Osteoblast (primary cell): ENCODE results near the gene AKAP13. TPM values are rescaled to one million over a fixed set of nuclear protein-coding genes. Genes with fewer than 3 reads are reported as not detected.
A peak's percentile ranks its signal among the peaks of the same experiment; 100 is the strongest.

Experiments used
- DNase-seq: peaks from one replicate; pipeline ENCODE4 v3.0.0; 2011; ENCODE audit warnings: low spot score, mixed read lengths; ENCODE audit not compliant: insufficient read length; ENCODE audit errors: missing footprints
- H2AFZ ChIP-seq: 2 replicates; pipeline ENCODE4 v1.6.0; 2011; ENCODE audit warnings: mild to moderate bottlenecking, low read length
- H3K27ac ChIP-seq: 2 replicates; pipeline ENCODE4 v1.5.1; 2011; ENCODE audit warnings: mild to moderate bottlenecking, low read depth, low read length, moderate library complexity
- H3K27me3 ChIP-seq: 2 replicates; pipeline ENCODE4 v1.6.0; 2012; ENCODE audit warnings: mild to moderate bottlenecking, control low read depth, inconsistent platforms, low read length, moderate library complexity; ENCODE audit not compliant: insufficient read depth
- H3K36me3 ChIP-seq: 2 replicates; pipeline ENCODE4 v1.5.1; 2011; ENCODE audit warnings: mild to moderate bottlenecking, low read length, control low read depth, moderate library complexity; ENCODE audit not compliant: insufficient read depth
- H3K4me1 ChIP-seq: 2 replicates; pipeline ENCODE4 v1.5.1; 2011; ENCODE audit warnings: mild to moderate bottlenecking, low read length, control low read depth, moderate library complexity; ENCODE audit not compliant: insufficient read depth
- H3K4me2 ChIP-seq: 2 replicates; pipeline ENCODE4 v1.6.0; 2011; ENCODE audit warnings: mild to moderate bottlenecking, low read length; ENCODE audit not compliant: insufficient read depth
- H3K4me3 ChIP-seq: fragments of 200-600 bp; sonication (generic); 3 replicates; pipeline ENCODE4 v1.5.1; 2012; ENCODE audit warnings: mild to moderate bottlenecking, low read length, inconsistent platforms; ENCODE audit not compliant: insufficient read depth
- H3K79me2 ChIP-seq: 2 replicates; pipeline ENCODE4 v1.6.0; 2012; ENCODE audit warnings: mild to moderate bottlenecking, low read length, control low read depth, inconsistent platforms; ENCODE audit not compliant: insufficient read depth
- H3K9me3 ChIP-seq: 2 replicates; pipeline ENCODE4 v1.5.1; 2011; ENCODE audit warnings: low read depth, low read length, control low read depth
- H4K20me1 ChIP-seq: 2 replicates; pipeline ENCODE4 v1.6.0; 2012; ENCODE audit warnings: mild to moderate bottlenecking, low read length, control low read depth; ENCODE audit not compliant: insufficient read depth
- CTCF ChIP-seq: IDR thresholded peaks from 2 replicates; pipeline ENCODE4 v1.5.1; 2011; ENCODE audit warnings: mild to moderate bottlenecking, low read depth, low read length, moderate library complexity; ENCODE audit errors: extremely low read depth
- total RNA-seq: library from RNA; depleted of rRNA; stranded (reverse); fragments of >200 nt; gene quantifications from 2 replicates; pipeline ENCODE4 v1.2.3, GENCODE V29; 2012

AKAP13 gene
- total RNA-seq, 1 donor = 77.1 TPM

DNA sequence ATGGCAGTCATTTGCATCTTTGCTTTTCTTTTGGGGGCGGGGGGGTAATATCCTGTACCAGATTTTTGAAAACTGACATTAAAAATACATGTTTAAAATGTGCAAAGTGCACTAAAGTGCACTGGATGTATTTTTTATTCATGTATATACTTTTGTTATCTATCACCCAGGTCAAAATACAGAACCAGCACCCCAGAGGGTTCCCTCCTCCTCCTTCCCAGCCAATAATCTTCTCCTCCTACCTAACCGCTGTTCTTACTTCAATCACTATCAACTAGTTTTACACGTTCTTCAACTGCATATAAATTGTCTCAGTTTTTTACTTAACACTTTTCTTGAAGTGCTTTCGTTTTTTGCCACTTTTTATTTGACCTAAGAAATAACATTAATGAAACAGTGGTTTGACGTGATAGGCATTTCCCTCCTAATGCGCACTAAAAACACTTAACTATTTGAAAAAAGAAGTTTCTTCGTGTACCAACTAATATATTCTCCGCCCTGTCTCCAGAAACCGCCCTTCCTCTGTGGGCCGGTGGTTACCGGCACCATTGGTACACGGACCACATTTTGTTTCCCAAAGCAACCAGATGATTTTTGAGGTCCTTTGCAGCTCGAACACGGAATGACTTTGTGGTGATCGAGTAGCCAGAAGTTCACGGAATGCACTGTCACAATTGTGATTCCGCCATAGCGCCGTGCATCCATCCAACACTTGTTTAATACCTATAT lies 836 bp upstream of the AKAP13 start:
- Histone ChIP-seq H3K4me1 (peaks cover 17% of the 10 kb centered on the region), H3K9me3 (no peaks in the 10 kb centered on the region), H4K20me1 (peaks cover 18% of the 10 kb centered on the region), H3K4me3 (peak overlapping the region; percentile 71), H3K27me3 (no peaks in the 10 kb centered on the region), H3K27ac (peak overlapping the region; percentile 42), H3K4me2 (peak overlapping the region; percentile 81), H2AFZ (peak overlapping the region; percentile 92), H3K36me3 (no peaks in the 10 kb centered on the region), H3K79me2 (peaks cover 36% of the 10 kb centered on the region)
- peak; percentile 23 for DNase-seq
- TF ChIP-seq CTCF = no peak

- Histone ChIP-seq H2AFZ (peak overlapping the region; percentile 72), H3K36me3 (no peaks in the 10 kb centered on the region), H3K9me3 (no peaks in the 10 kb centered on the region), H3K4me2 (peak overlapping the region; percentile 55), H3K27ac (peak overlapping the region; percentile 46), H4K20me1 (peaks cover 21% of the 10 kb centered on the region), H3K27me3 (no peaks in the 10 kb centered on the region), H3K4me3 (peak overlapping the region; percentile 71), H3K79me2 (peaks cover 51% of the 10 kb centered on the region), H3K4me1 (peaks cover 17% of the 10 kb centered on the region)
- no peak for TF ChIP-seq CTCF
- peak; percentile 74 for DNase-seq
These were observed 624 bp downstream of the AKAP13 start for GRCh38 chr15:85380812-85381642.

- Histone ChIP-seq H2AFZ (no peak overlapping the region), H3K4me1 (peaks cover 17% of the 10 kb centered on the region), H3K9me3 (no peaks in the 10 kb centered on the region), H3K27ac (no peak overlapping the region), H4K20me1 (peaks cover 21% of the 10 kb centered on the region), H3K79me2 (peaks cover 61% of the 10 kb centered on the region), H3K27me3 (no peaks in the 10 kb centered on the region), H3K4me3 (peak overlapping the region; percentile 71), H3K4me2 (peak overlapping the region; percentile 55), H3K36me3 (no peaks in the 10 kb centered on the region)
- DNase-seq = no peak
- no peak for TF ChIP-seq CTCF
These were observed 1.7 kb downstream of the AKAP13 start for GRCh38 chr15:85381850-85382751.
